HG03175 (cell line): Measurements from ENCODE around the gene CLEC7A.

ENCODE experiments used
- ATAC-seq: cut with Tn5 transposase; IDR thresholded peaks from one replicate; pipeline ENCODE4 v1.9.1; 2021; ENCODE audit warnings: mild to moderate bottlenecking, moderate library complexity; ENCODE audit not compliant: unreplicated experiment

Gene CLEC7A

GRCh38 chr12:10130042-10130441, at the start of gene CLEC7A:
Gene CLEC7A (minus strand): TSS chr12:10130199. CDS start chr12:10130082, 117 bp downstream.
- peak; percentile 72 for ATAC-seq

- no peak for ATAC-seq
Observed at GRCh38 chr12:10179776-10180181, 49.8 kb upstream of the CLEC7A start.

- no peak for ATAC-seq
Observed at GRCh38 chr12:10178821-10179220, 48.8 kb upstream of the CLEC7A start, which contains the start of gene TMEM52B. Gene TMEM52B (plus strand): TSS chr12:10179032. CDS start chr12:10179575, 543 bp downstream.

GRCh38 chr12:10175846-10176636, 46.0 kb upstream of the CLEC7A start:
- ATAC-seq, result no peak

- no peak for ATAC-seq
Observed at GRCh38 chr12:10174986-10175614, 45.1 kb upstream of the CLEC7A start.

- no peak for ATAC-seq
Observed at GRCh38 chr12:10171973-10172728, 42.2 kb upstream of the CLEC7A start, which contains the start of gene OLR1. Gene OLR1 (minus strand): TSS chr12:10172132. CDS start chr12:10172077, 55 bp downstream.

GRCh38 chr12:10170216-10170615, 40.2 kb upstream of the CLEC7A start:
- no peak for ATAC-seq

GRCh38 chr12:10169104-10169503, 39.1 kb upstream of the CLEC7A start:
- no peak for ATAC-seq

- no peak for ATAC-seq
Observed at GRCh38 chr12:10167599-10167998, 37.6 kb upstream of the CLEC7A start.

GRCh38 chr12:10165421-10165820, 35.4 kb upstream of the CLEC7A start:
- ATAC-seq, result no peak

GRCh38 chr12:10163084-10163483, 33.1 kb upstream of the CLEC7A start:
- ATAC-seq, result no peak

GRCh38 chr12:10160617-10161385, 30.8 kb upstream of the CLEC7A start:
- ATAC-seq, result no peak

GRCh38 chr12:10159280-10159679, 29.3 kb upstream of the CLEC7A start:
- no peak for ATAC-seq

- no peak for ATAC-seq
Observed at GRCh38 chr12:10158406-10158805, 28.4 kb upstream of the CLEC7A start.

- ATAC-seq, result no peak
Observed at GRCh38 chr12:10155966-10156365, 26.0 kb upstream of the CLEC7A start.

- ATAC-seq, result no peak
Observed at GRCh38 chr12:10154145-10154496, 24.1 kb upstream of the CLEC7A start.

GRCh38 chr12:10153271-10154144, 23.5 kb upstream of the CLEC7A start:
- ATAC-seq, result peak; percentile 55

- no peak for ATAC-seq
Observed at GRCh38 chr12:10151621-10152020, 21.6 kb upstream of the CLEC7A start.

GRCh38 chr12:10147714-10148403, 17.9 kb upstream of the CLEC7A start:
- ATAC-seq, result no peak
